Activated effector memory CD4-positive, alpha-beta T cell treated with Interleukin-2 at 50 U/mL for 16 hours (primary cell): ENCODE results near the gene PCDH15.
"Not testable (repeated sequence)": the region's sequence is repeated elsewhere in the genome, so short reads cannot be mapped to it uniquely, and the experiment has no call there.

Experiments used
- DNase-seq: peaks from one replicate; pipeline ENCODE4 v3.0.0-alpha.2; 2020

PCDH15 gene

DNA sequence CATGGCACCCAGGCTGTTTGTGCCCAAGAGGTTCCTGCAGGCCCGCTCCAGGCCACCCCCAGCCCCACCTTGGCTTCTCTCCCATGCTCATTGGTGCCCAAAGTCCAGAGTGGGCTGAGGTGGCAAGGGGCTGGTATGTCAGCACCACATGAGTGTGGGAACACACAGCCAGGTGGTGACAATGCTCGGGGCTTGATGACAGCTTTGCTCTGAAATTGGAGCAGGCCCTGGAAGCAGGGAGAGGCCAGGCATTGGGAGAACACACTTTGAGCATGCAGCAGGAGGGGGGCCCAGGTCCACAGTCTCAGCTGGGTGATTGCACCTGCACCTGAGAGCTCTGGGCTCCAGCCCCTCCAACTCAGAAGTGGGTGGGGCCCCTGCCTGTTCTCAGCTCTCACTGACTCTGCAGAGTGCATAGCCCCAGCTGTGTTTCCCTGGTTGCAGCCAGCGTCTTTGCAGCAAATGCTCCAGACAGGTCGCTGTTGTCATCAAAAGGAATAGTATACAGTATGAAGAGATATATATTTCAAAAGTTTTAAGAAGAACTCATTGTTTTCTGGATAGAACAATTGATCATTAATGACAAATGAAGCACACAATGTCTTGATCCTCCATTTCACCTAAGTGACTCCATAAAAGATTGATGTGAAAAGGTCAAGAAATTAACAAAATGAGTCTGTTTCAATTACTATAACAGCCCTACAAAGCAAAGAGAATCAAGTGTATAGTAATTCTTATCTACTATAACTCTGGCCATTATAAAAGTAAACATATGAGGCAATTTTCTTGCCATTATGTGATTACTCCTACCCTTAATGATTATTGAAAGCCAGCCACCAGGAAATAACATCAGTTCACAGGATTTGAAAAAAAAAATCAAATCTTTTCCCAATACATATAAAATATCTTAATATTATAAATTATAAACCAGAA, 848.1 kb downstream of the PCDH15 start:
- no peak for DNase-seq

DNA sequence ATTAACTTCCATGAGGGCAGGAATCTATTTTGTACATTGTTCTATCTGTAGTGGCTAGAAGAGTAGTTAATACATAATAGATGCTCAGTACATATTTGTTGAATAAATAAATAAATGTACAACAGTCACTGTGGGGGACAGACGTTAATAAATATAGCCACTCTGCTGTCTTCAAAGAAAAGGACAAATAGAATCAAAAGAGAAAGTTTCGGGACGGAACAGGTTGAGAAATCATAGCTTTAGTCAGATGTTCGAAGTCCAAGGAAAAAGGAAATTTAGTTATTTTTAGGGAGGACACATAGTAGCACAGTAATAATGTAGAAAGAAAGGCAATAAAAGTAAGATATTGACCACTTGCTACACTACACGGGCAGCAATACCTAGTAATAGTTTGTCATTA, 861.4 kb downstream of the PCDH15 start:
- DNase-seq = no peak

DNA sequence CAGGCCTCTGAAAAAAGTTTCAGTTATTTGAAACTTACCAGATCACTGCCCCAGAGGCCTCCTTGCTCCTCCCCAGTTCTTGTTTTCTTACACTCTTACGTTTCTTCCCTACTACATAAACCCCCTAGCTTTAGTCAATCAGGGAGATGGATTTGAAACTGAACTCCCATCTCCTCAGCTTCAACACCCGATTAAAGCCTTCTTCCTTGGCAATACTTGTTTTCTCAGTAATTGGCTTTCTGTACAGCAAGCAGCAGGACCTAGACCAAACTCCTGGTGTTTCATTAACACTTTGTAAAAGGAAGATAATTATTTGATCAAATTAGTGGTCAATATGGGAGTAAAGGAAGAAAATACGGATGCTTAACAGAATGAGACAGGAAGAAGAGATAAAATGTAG, 870.4 kb downstream of the PCDH15 start:
- DNase-seq = no peak

DNA sequence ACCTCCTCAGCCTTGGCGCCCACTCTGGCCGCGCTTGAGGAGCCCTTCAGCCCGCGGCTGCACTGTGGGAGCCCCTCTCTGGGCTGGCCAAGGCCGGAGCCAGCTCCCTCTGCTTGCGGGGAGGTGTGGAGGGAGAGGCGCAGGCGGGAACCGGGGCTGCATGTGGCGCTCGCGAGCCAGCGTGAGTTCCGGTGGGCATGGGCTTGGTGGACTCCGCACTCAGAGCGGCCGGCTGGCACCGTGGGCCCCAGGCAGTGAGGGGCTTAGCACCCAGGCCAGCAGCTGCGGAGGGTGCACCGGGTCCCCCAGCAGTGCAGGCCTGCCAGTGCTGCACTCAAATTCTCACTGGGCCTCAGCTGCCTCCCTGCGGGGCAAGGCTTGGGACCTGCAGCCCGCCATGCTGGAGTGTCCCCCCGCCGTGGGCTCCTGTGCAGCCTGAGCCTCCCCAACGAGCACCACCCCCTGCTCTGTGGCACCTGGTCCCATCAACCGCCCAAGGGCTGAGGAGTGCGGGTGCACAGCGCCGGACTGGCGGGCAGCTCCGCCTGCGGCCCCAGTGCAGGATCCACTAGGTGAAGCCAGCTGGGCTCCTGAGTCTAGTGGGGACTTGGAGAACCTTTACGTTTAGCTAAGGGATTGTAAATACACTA, 876.9 kb downstream of the PCDH15 start:
- not testable (repeated sequence) for DNase-seq

DNA sequence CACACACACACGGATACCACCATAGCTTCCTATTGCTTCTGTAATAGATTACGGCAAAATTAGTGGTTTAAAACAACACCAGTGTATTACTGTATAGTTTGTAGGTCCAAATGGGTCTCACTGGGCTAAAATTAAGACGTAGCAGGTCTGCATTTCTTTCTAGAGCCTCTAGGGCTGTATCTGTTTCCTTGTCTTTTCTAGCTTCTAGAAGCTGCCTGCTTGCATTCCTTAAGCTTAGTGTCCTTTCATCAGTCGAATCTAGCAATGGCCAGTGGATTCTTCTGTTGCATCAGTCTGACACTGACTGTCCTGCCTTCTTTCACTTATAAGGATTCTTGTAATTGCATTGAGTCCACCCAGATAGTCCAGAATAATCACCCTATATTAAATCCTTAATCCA, 882.3 kb downstream of the PCDH15 start:
- no peak for DNase-seq

DNA sequence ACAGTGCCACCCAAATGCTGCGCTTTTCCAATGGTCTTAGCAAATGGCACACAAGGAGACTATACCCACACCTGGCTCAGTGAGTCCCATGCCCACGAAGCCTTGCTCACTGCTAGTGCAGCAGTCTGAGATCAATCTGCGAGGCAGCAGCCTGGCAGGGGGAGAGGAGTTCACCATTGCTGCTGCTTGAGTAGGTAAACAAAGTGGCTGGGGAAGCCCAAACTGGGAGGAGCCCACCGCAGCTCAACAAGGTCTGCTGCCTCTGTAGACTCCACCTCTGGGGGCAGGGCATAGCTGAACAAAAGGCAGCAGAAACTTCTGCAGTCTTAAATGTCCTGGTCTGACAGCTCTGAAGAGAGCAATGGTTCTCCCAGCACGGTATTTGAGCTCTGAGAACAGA, 891.2 kb downstream of the PCDH15 start:
- no peak for DNase-seq

DNA sequence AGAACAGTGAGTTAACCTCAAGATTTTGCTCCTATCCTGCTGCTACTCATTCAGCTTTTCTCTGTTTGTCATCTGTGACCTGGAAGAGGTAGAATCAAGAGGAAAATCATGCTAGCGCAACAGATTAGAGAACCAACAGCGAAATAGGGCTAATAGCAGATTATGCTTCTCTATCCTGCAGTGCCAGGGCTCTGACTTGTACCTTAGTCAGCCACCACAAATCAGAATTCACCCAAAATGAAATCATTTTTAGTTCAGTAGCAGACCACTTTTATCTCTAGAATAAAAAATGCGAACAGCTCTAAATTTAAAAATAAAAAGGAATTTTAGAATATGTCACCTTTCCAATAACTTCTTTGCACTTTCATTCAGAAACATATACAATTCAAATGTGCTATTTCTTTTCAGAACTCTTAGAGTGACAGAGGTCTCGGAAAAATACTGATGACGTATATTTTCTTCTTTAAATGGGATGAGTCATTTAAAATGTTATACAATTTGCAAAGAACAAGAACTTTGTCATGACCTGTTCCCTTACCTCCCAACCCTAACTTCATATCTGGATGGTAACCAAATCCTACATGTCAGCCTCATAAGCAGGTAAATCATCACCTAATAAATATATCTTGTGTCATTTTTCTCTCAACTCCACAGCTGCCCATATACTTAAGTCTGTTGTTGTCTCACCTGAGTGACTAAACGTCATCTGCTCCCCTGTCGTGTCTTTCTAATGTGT, 896.4 kb downstream of the PCDH15 start:
- no peak for DNase-seq

DNA sequence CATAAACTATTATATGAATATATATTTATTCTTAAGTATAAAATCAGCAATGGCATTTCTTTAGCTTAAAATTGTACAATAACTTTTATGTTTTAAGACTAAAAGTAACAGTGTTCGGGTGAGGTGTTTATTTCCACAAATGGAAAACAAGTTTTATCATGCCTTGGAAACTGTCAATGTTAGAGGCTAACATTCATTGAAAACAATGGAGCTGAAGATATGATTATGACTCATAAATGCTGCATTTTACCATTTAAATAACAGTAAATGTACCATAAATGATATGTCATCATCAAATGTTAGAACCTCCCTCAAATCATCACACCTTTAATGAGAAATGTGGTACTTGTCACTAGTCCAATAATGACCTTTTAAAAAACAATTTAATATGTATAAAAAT, 897.3 kb downstream of the PCDH15 start:
- no peak for DNase-seq

DNA sequence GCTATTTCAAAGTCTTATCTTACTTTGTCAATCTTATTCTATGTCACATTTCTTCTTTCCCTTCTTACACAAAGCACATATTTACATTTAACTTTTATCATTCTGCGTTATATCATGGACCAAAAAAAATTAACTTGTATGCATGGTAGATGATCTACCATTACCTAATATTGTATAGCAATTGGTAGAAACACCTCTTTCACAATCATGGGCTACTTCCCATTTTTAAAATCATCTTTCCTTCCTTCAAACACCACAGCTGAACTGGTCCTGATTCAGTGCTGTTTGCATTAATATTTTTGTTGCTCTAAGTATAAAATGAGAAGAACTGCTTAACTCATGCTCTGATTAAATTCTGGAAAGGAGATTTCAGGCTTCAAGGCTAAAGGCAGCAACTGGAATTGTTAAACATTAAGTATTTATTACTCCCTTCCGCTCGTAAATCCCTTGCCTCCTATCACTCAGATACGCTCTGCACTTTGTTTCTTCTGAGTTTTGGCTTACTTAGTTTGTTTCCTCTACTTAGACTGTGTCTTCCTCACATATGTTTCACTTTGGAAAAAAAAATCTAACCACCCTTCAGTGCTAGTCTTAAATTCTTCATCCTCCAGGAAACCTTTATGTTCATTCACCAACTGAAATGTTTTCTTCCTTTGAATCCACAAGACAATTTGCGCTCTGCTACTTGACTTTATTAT, 901.4 kb downstream of the PCDH15 start:
- DNase-seq = no peak

DNA sequence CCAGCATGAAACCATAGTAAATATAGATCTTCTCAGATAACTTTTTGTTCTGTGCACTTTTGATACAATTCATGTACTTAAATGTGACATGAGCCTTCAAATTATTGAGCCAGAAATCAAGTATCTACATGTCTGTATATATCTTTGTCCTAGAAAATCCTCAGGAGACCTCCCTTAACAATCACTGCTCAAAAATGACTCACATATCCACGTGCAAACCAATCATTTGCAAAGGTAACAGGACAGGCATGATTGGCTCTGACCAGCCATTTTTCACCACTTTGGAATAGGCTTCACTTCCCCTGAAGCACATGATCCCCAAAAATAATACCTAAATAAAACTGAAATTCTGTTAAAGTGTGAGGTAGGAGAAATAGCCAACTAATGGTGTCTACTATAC, 902.5 kb downstream of the PCDH15 start:
- DNase-seq = no peak

DNA sequence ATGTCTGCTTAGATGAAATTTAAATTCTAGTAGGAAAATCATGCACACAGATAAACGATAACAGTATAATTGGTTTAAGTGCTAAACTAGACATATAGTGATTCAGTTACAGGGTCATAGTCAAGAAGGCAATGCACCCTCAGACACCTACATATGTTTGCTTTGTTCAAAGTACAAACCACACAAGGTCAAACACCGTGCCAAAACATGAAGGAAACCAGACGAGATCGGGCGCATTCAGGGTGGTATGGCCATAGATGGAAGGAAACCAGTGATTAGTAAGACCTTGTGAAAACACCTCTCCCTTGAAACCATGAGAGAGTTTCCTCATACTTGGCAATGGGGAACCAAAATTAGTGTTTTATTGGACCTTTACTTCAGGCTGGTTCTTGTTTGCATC, 906.9 kb downstream of the PCDH15 start:
- no peak for DNase-seq

DNA sequence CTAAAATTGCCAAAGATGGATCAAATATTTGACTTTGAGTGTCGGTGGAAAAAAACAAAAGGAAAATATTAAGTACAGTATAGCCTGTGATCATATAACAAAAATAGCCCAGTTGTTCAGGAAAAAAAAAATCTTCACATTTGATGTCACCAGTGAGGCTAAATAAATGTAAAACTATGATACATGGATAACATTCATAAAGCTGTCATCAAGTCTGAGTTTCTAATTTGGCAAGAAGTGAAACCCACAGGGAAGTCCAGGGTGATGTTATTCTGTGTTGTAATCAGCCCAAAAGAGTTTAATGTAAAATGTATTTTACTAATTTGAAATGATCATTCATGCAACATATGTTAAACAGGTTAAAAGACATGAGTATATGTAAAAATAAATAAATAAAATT, 908.0 kb downstream of the PCDH15 start:
- DNase-seq = no peak

DNA sequence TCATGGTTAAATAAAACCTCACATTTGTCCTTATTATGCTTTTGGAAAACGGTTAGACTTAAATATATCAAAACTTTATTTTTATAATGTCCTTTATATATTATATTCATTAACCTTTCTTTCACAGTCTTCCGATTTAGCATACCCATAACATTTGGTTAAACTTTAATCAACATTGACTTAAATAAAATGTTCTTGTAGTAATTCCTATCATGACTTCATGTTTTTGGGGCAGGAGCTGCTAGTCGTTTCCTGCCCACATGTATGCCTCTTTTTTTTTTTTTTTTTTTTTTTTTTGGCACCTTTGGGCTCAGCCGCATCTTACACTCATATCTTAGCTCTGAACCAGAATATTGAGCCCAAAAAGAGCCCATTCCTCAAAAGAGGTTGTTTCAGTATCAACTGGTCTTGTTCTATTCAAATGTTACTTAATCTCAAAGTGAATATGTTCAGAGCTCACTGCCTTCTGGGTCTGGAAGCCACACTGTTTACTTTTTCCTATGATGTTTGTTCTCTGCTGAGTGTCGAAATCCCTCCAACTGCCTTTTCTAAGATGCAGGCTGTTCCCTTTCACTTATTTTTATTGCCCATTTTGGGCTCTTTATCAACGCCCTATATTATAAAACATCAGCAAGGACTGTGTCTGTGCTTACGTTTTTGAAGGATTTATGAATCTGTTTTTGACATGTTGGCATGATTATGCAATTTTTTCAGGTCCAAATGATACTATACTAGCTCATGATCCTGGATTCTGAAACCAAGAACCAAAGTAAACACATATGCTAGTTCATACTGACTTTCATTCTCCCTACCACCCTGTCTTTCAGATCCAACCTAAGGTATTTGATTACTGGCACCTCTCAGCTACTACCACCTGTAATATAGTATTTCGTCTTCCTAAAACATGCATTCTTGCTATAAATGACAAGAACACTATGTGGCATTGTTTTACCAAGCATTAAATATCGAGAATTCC, 914.4 kb downstream of the PCDH15 start:
- DNase-seq = no peak

DNA sequence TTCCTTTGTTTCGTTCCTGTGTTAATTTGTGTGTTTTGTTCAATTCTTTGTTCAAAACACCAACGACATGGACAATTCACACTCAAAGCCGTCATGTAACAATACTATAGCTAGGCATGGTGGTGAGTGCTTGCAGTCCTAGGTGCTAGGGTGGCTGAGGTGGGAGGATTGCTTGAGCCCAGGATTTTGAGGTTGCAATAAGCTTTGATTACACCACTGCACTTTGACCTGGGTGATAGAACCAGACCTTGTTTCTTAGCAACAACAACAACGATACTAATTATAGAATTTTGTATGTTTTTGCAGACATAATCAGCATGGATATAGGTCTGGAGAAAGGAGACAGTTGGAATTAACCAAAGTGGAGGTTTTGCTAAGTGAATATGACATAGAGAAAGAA, 936.2 kb downstream of the PCDH15 start:
- no peak for DNase-seq

DNA sequence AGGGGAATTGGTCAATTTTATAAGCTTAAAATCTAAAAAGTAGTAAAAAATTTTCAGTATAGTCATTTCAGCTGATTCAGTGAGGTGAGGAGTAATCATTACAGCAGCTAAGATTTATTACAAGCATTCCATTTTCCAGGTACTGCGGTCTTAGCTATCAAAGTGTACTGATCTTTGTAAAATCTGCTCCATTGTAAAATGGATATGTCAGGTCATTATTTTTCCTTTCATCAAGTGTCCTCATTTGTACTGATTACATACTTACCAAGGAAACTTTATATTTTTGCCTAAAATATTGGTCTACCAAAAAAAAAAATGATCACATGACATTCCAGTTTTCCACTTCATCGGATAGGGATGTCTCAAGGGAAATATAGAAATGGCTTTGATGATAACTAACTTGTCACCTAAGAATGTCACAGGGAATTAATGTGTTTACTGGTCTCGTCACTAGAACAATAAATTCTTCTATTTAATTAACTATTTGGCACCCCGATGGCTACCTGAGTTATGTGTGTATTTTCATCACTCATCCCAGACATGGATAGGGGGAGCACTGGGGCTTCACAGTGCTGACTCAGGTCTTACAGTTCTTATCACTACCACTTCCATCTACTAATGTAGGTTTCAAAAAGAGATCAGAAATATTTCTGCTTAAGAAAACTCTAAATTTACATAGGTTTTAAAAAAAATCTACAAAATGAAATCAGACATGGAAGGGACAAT, 948.4 kb downstream of the PCDH15 start:
- DNase-seq = no peak

DNA sequence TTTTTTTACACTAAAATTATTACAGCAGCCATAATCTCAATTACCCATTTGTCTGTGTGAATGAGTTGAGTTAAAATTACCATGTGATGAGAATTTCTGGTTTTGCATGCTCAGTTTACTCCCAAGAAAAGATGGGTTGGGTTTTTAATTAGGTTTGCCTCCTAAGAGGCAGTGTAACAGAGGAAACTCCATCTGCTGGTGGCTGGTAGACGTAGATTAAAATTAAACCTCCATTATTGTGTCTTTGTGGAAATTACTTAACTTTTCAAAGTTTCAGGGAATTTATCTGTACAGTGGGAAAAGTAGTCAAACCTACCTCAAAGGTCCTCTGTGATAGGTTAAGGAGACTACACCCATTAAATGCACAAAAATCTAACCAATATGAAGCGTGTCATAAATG, 954.2 kb downstream of the PCDH15 start:
- DNase-seq = no peak

DNA sequence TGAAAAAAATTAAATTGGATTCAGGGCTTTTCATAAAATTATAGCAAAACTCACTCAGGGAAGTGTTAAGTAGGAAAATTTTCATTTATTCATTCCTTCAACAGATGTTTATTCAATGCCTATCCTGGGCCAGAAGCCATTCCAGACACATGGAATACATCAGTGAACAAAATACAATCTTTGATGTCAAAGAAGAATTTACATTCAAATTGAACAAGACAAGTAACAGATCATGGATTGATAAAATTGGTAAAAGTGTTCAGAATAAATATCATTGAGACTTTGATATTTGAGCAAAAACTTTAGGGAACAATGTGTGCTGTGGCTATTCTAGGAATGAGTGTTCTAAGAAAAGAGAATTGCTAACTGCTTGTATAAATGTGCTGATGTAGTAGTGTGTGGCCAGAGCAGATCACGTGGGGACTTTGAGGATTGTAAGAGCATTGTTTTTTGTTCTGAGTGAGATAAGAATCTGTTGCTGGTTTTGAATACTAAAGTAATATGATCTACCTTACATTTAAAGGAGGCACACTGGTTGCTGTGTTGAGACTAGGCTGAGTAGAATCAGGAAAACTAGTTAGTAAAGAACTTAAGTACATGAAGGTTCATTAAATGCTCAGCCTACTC, 957.2 kb downstream of the PCDH15 start:
- no peak for DNase-seq

DNA sequence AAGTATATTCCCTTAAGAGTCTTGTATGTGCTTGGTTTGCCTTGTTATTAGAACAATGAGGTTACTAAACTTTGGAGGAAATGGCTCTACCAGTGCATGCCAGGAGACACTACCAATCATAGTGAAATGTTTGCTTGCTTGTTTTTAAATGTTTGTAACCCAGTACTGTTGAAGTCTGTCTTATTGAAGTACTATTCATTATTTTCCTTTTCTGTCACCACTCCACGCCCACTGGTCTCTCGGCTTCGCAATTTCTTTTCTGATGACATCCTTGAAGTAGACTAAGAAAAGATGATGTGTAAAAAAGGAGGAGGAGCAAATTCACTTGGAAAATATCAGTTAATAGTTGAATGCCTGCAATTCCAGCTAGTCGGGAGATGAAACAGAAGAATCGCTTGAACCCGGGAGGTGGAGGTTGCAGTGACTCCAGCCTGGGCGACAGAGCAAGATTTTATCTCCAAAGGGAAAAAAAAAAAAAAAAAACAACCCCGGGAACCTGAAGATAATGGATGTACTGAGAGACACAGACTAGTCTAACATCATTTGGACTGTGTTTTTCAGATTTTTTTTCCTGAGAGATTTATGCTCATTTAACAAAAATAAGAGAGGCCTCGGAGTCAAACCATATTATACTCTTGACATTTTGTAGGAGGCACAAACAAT, 959.4 kb downstream of the PCDH15 start:
- no peak for DNase-seq

DNA sequence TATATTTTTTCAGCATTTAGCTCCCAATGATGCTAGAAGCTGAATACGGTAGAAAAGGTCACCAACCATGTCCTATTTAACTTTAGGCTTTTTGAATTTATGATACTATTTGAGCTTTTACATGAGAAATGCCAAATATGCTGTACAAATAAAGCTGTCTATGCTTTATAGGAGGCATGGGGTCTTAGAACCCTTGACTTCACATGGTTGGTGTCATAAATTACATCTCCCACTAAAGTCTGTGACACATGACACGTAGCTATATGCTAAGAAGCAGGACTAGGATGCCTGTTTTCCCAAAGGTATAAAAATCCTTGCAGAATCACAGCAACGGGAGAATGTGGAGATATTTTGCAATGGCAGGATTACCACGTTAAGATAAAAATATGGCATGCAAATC, 960.4 kb downstream of the PCDH15 start:
- DNase-seq = no peak

DNA sequence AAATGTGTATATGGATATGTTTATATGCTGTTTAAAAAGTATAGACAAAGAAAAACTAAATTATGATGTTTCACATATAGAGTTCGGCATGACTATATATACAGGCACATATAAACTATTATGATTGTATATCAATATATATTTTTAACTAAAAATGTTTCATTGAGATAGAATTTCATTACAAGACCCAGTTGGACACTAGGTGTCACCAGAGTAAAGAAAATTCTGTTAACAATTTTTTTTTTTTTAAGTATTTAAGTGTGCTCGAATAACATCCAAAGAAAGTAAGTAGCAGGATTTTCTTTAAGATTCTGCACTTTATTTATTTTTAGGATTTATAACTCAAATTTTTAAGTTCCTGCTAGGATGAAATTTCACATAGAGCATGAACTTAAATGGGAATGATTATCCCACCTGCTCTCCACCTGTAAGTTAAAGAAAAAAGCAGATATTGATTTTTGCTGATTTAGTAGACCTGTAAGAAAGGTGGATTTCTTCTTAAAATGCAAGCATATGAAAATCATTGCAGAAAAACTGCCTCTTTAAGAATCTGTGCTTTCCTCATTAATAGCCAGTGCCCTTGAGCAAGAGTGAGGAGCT, 961.5 kb downstream of the PCDH15 start:
- DNase-seq = no peak
